Measurements from ENCODE around the gene MIGA1.
A peak's percentile ranks its signal among the peaks of the same experiment; 100 is the strongest.
"Not testable (repeated sequence)": the region's sequence is repeated elsewhere in the genome, so short reads cannot be mapped to it uniquely, and the experiment has no call there.

MIGA1 gene

DNA sequence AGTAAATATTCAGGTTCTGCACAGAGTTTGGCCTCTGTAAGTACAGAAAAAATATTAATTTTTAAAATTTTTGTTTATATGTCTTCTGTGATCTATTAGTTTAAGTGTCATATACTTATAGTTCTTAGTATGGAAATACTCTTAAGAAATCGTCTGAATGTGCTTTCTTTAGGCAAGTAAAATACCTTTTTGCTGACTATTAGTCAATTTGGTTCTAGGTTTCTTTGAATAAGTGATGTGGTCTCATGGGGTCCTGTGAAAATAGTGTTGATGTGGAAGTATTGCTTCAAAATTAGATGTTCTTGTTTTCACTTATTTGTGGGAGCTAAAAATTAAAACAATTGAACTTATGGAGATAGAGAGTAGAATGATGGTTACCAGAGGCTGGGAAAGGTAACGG, 23.9 kb downstream of the MIGA1 start:
- DNase-seq = no peak

DNA sequence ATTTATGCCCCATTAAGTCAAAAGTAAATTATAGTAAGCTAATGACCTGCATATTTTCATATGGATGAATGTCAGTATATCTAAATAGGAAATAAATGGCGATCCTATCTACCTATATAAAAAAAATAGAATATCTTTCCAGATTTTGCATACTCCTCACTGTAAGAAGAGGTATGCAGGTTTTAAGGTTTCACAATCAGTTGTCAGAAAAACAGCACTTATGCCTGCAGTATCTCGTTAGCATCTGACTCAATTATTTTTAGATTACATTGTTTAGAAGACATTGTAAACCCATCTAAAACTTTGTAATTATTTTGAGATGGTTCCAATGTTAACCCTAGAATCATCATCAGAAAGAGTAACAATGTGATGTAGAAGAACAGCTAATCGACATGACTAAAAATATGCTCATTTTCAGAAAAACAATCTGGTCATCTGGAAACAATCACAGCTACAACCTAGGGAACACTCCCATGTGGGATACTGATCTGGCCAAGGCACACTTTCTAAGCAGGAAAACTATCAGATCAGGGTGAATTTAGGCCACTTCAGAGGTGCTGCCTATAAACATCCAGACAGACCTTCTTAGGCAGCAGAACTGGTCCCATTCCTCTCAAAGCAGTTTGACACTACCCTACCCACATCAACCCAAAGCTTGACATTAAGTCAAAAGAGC, 30.5 kb downstream of the MIGA1 start:
- not testable (repeated sequence) for DNase-seq

DNA sequence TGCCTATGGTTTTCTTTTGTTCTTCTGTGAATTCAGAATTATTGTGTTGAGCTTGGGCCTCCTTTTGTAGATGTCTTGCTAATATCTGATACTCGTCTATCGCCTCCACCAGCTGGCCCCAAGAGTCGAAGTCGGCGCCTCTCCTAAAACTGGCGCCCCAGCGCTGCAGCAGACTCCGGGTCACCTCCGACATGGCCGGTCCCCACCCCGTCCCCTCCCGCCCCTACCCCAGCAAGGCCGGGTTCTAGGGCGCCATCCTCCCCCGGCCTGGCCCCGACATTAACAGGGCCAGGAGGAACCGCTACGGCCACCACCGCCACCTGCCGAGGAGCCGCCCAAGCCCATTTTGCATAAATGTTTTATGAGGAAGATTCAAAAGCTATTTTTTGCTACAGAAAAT, 32.1 kb downstream of the MIGA1 start:
- not testable (repeated sequence) for DNase-seq

DNA sequence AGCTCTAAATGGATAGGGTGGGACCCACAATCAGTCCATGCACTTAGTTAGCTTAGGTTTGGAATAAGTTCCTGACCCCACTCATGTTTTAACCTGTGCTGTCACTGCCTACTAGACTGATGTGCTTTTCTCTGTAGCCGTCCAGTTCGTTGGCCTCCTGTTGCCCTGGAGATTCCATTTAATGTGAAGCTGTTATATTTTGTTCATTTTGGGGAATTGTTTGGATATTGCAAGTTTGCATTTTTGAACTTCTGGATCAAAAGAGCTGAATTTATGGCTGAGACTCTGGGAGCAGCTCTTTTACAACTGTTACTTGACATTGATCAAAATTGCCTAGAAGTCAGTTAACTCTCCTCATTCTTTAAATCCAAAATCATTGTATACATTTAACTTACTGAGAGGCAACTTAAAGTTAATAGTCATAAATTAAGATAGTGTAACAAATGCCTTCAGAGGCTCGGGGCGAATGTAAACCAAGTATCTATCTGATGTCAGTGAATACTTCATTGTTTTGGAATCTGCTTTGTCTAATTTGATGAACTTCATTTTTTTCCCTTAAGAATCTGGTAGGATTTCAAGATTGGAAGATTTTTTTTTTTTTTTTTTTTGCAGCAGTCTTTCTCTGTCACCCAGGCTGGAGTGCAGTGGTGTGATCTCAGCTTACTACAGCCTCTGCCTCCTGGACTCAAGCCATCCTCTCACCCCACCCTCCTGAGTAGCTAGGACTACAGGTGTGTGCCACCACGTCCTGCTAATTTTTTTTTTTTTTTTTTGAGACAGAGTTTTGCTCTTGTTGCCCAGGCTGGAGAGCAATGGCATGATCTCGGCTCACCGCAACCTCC, 38.1 kb downstream of the MIGA1 start:
- DNase-seq = no peak

DNA sequence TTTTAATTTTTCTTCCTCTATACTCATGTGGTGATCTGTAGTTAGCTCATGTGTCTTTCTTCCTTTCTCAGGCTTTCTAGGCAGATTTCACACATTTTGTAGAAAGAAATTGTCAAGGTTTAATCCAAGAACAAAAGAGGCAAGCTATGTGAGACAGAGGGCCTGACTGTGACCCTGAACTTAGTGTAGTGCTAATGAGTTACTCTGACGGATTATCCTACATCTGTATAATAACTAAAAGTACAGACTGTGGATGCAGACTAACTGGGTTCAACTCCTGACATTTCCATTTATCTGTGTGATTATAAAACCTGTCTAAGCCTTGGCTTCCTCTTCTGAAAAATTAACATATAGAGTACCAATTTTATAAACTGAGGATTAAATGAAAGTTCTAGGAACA, 40.7 kb downstream of the MIGA1 start:
- DNase-seq = no peak

DNA sequence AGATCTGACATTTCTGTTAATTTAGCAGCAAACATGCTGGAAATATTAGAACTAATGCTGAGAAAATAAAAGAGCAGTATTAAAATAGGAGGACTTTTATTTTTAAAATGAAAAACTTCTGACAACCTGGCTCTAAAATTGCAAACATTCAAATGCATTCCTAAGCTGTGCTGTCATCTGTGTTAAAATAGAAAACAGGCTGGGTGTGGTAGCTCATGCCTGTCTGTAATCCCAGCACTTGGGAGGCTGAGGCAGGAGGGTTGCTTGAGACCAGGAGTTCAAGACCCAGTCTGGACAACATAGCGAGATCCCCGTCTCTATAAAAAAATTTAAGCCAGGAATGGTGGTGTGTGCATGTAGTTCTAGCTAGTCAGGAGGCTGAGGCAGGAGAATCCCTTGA, 44.6 kb downstream of the MIGA1 start:
- DNase-seq = peak; percentile 71

DNA sequence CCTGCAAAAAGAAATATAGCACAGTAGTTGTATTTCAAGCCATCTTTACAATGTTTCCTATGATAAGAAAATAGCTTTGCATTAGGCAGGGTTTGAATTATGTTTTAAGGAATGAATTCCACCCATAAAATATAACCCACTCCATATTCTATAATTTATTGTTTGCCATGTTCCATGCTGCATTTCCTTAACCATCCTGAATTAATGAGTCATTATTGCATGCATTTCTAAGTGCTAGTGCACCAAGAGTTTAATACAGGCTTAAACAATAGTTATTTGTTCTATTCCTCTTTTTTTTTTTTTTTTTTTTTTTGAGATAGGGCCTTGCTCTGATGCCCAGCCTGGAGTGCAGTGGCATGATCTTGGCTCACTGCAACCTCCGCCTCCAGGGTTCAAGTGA, 45.2 kb downstream of the MIGA1 start:
- DNase-seq = no peak

DNA sequence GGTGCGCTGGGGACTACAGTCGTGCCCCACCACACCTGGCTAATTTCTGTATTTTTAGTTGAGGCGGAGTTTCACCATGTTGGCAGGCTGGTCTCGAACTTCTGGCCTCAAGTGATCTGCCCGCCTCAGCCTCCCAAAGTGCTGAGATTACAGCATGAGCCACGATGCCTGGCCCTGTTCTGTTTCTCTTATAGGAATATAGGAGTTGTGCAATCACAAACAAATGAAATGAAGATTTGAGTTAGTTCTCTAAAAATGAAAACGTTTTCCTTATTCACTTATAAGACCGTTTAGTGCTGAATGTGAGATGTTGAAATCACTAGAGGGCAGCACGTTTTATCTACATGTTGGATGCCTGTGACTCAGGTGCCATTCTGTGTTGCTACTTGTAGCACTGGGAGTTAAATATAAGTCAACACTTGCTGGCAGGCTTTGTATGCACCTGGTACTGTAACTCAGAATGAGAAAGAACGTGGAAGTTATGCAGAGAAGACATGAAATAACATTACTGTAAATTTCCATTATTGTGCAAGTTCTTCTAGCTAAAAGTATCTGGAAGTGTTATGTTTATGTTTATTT, 45.8 kb downstream of the MIGA1 start:
- DNase-seq = peak; percentile 88

DNA sequence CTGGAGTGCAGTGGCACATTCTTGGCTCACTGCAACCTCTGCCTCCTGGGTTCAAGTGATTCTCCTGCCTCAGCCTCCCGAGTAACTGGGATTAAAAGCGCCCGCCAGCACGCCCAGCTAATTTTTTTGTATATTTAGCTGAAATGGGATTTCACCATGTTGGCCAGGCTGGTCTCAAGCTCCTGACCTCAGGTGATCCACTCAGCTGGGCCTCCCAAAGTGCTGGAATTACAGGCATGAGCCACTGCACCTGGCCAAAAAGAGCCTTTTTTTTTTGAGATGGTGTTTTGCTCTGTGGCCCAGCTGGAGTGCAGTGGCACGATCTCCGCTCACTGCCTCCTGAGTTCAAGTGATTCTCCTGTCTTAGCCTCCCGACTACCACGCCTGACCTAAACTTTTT, 47.4 kb downstream of the MIGA1 start:
- not testable (repeated sequence) for DNase-seq

DNA sequence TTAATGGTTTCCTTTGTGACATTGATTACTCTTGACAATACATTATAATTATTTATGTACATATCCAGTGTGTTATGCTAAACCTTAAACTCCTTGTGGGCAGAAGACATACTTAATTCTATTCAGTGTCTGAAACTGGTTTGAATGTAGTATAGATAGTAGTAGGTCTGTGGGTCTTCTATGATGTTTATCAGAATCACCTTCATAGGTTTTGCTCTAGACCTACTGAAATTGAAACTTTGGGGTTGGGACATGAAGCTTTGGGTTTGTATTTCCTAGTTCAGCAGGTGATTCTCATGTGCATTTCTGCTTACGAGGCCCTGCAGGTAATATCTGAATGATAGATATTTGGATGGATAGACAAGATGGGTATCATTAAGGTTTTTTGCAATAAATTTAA, 48.6 kb downstream of the MIGA1 start:
- no peak for DNase-seq

DNA sequence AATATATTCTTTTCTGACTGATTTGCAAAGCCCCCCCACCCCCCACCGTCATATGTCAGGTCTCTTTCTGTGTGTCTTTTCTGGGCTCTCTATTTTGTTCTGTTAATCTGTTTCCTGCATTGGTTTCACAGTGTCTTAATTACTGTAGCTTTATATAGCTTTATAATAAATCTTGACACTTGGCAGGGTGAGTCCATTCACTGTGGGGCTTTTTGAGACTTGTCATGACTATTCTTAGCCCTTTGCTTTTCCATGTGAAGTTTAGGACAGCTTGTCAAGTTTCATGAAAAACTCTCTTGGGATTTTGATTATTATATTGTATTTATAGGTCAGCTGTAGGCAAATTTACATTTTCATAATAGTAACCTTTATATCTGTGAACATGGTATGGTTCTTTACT, 50.4 kb downstream of the MIGA1 start:
- DNase-seq = no peak

DNA sequence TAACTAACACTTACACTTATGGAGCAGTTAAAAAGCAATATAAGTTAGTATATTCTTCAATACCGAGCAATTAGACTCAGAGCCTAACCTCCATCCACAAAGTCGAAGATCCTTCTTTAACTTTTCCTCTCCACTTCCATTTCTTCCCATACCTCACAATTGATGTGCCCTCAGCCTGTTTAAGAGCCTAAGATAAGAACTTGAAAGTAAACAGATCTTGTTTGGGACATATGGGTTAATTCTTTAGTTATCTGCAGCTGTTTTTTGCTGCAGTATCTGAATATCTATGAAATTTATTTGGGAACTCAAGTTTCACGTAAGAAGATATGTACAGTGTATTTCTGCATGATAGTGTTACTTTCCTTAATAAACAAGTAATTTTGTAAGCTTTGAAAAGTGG, 51.5 kb downstream of the MIGA1 start:
- DNase-seq = no peak

DNA sequence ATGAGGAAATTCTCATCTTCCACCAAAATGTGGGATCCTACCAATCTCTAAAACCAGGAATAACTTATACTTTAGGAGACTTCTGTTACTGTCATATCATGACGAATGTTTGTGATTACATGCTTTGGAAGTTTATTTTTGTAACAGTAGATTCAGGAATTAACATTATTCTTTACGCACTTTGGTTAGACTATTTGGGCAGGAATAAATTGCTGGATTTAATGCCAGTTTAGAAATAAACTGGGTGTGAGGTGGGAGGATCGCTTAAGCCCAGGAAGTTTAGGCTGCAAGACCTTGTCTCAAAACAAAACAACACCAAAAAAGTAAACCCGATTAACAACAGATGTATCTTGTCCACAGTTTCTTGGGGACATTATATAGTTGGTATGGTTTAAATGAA, 52.1 kb downstream of the MIGA1 start:
- DNase-seq = peak; percentile 26

DNA sequence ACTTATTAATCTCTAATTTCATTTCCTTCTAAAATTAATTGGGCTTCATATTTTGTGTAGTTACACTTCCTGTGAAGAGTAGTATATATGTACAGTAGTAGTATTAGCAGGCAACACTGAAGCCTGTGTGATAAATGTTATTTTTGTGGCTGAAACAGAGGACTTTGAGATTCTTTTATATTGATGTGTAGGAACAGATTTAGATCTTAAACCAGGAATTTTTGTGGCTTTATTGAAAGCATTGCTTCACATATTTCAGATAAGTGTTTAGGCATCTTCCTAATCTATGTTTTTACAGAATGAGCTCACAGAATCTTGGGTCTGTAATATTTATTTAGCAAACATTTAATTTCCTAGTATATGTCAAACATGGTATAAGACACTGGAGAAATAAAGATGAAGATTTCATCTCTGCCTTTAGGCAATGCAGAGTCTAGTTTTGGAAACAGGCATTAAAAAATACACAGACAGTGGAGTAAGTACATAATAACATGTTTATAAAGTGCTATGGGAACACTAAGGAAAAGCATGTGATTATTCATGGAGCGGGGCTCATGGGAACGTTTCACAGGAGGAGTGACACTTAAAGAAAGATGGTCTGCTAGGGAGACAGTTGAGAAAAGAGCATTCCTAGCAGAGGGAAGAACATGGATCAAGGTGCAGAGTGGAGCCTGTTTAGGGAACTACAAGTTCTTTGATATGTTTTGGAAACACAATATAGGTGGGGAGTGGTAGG, 52.7 kb downstream of the MIGA1 start:
- DNase-seq = peak; percentile 50

DNA sequence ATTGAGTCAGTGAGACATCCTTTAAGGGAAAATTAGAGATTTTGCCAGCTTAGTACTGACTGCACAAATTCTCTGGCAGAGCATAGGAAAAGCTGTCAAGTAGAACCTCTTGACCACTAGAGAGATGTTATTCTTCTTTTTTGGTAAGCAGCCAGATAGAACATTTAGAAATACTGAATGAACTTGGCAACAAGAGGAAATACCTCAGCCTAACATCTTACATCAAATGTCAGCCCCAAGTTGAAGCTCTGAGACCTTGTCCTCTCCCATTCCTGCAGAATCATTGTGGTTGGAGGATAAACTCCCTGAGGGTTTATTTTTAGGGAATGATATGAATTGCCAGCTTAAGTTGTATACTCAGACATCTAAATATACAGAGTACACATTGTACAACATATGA, 53.5 kb downstream of the MIGA1 start:
- DNase-seq = peak; percentile 96

DNA sequence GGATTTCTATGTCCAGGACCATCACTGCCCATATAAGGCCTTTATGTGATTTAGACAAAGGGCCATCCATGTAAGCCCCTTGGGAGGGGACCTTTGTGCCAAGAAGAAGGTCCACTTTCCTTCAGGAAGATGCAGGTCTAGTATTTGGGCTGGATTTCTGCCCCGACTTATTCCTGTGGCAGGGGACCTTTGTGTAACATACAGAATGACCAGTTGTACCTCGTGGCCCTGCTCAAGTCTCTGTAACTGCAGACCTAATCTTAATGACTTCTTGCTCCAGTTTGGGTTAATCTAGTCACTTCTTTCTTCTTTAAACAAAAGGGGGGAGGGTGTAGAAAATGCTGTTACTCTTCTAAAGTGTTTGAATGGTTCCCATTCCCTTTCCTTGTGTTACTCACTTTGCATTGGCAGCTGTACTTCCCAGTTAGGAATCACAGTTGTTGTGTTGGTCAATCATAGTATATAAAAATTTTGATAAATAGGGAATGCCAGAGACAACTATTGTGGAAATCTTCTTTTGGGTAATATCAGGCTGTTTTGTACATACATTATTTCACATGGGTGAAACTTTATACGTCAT, 54.2 kb downstream of the MIGA1 start:
- DNase-seq = peak; percentile 46

DNA sequence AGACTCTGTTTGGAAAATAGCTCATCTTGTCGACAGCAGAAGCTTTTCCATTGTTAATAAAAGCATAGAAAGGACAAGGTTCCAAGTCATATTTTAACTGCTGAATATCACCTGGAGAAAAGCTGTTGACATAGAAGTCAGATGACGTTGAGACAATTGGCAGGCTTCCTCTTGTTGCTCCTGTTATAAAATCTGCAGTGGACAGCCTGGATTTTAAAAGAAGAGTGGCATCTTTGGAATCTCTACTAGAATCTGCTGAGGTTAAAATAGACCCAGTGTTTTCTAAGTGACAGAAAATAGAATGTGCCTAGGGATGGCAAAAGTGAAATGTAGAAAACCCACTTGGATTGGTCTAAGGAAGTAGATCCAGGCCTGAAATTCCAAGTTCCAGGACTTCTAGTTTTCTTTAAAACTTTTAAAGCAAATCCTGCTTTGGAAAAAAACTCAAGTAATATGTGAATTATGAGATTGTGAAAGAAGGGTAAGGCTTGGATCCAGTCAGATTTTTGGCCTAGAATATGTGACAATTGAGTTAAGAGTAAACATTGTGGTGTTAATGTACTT, 55.4 kb downstream of the MIGA1 start:
- peak; percentile 68 for DNase-seq

DNA sequence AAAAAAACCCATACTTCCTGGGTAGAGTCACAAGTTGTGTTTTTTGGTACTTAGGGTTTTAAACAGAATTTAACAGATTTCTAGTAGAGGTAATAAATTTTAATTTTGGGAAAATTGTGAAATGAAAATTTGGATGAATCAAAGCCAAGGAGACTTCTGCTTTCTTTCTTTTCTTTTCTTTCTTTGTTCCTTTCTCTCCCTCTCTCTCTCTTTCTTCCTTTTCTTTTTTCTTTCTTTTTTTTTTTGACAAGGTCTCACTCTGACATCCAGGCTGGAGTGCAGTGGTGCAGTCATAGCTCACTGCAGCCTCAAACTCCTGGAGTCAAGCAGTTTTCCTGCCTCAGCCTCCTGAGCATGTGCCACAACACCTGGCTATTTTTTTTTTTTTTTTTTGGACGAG, 62.1 kb downstream of the MIGA1 start:
- no peak for DNase-seq

DNA sequence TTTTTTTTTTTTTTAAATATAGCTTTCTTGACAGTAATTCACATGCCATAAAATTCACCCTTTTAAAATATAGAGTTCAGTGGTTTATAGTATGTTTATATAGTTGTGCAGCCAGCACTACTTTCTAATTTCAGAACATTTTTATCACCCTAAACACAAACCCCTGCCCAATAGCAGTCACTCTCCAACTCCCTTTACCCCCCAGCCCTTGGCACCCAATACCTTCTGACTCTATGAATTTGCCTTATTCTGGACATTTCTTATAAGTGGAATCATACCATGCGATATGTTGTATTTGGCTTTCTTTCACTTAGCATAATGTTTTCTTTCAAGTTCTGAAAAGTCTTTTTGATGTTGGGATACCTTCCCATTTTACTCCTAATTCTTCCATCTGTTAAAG, 66.5 kb downstream of the MIGA1 start:
- no peak for DNase-seq

DNA sequence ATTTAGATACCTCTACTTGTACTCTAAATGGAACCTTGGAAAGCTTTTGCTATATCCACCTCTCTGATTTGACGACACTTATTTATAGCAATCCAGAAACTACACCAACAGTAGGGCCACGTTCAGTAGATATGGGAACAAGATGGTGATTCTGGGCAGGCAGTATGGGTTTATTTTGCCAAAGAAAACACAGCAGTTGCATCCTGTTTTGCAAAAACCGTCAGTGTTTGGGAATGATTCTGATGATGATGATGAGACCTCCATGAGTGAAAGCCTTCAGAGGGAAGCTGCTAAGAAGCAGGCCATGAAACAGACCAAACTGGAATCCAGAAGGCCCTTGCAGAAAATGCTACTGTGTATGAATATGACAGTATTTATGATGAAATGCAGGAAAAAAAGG, 67.5 kb downstream of the MIGA1 start:
- no peak for DNase-seq

DNA sequence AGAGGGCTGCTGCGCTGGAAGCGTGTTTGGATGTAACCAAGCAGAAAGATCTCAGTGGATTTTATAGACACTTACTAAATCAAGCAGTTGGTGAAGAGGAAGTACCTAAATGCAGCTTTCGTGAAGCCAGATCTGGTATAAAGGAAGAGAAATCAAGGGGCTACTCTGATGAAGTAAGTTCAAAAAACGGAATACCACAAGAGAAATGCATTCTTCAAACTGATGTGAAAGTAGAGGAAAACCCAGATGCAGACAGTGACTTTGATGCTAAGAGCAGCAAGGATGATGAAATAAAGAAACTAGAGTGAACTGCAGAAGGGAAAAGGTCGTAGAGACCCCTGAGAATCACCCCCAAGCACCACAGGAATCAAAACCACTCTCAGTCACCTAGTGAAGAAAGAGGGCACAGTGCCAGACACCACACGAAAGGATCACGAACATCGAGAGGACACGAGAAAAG, 68.2 kb downstream of the MIGA1 start:
- DNase-seq = no peak

DNA sequence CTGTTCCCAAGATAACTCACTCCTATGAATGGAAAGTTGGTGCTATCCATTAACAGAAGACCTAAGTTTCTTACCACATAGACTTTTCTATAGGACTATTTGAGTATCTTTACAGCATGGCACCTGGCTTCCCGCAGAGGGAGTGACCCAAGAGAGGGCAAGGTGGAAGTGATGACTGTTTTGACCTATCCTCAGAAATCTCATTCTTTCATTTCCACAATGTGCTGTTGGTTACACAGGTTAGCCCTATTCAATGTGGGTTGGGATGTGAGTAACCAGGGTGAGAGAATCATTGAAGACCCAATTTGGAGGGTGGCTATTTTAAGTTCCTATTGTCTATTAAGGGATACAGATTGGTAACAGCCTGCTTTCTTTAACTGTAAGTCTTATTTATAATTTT, 70.6 kb downstream of the MIGA1 start:
- DNase-seq = no peak

DNA sequence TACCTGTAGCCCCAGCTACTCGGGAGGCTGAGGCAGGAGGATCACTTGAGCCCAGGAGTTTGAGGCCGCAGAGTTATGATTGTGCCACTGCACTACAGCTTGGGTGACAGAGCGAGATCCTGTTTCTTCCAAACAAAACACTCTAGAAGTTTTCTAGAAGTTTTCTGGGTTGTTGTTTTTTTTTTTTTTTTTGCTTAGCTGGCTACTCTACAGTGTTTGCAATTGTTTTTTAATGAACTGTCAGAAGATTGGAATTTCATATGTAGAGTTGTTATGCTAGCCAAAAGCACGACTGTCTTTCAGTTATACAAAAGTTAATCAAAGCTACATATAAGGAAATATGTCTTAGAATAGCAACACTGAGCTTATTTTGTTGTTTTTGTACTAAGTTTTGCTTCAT, 78.1 kb downstream of the MIGA1 start:
- DNase-seq = peak; percentile 61
